Stimulated activated CD8-positive, alpha-beta memory T cell treated with anti-CD3 and anti-CD28 coated beads, Interleukin-12 subunit alpha, Interleukin-12 subunit beta, amount 100 ng/mL, for 24 hours (primary cell): ENCODE data around the gene PBX4.

Source experiments
- DNase-seq: peaks from one replicate; pipeline ENCODE4 v3.0.0-alpha.2; 2020; ENCODE audit errors: extremely low read depth

The PBX4 gene

GRCh38 chr19:19540064-19540714 lies 78.3 kb downstream of the PBX4 start:
- DNase-seq, result peak; percentile 49

GRCh38 chr19:19539698-19540063 lies 78.8 kb downstream of the PBX4 start:
- DNase-seq, result no peak

GRCh38 chr19:19538785-19539166 lies 79.7 kb downstream of the PBX4 start:
- DNase-seq, result no peak

GRCh38 chr19:19538061-19538784 lies 80.3 kb downstream of the PBX4 start, which contains the start of gene CILP2:
Gene CILP2 (plus strand): TSS chr19:19538265. CDS start chr19:19538350, 85 bp downstream.
- DNase-seq, result no peak

GRCh38 chr19:19537075-19538048 lies 81.1 kb downstream of the PBX4 start:
- no peak for DNase-seq

GRCh38 chr19:19535311-19536191 lies 82.9 kb downstream of the PBX4 start:
- no peak for DNase-seq

- DNase-seq, result no peak
Measured at GRCh38 chr19:19534556-19535265, 83.8 kb downstream of the PBX4 start.

- no peak for DNase-seq
Measured at GRCh38 chr19:19533841-19534240, 84.6 kb downstream of the PBX4 start.

GRCh38 chr19:19532806-19533701 lies 85.4 kb downstream of the PBX4 start:
- no peak for DNase-seq

GRCh38 chr19:19531951-19532805 lies 86.3 kb downstream of the PBX4 start:
- DNase-seq, result peak; percentile 62

- no peak for DNase-seq
Measured at GRCh38 chr19:19530889-19531288, 87.6 kb downstream of the PBX4 start.

- no peak for DNase-seq
Measured at GRCh38 chr19:19530423-19530804, 88.1 kb downstream of the PBX4 start.

- no peak for DNase-seq
Measured at GRCh38 chr19:19529783-19530422, 88.6 kb downstream of the PBX4 start.

- no peak for DNase-seq
Measured at GRCh38 chr19:19528721-19529490, 89.6 kb downstream of the PBX4 start, which contains the start of gene YJEFN3. Gene YJEFN3 (plus strand): TSS chr19:19528911. CDS start chr19:19528933, 22 bp downstream.

GRCh38 chr19:19527674-19528625 lies 90.5 kb downstream of the PBX4 start:
- no peak for DNase-seq

- no peak for DNase-seq
Measured at GRCh38 chr19:19527371-19527656, 91.2 kb downstream of the PBX4 start.
